ENCODE results near the gene GCLC.

DNA sequence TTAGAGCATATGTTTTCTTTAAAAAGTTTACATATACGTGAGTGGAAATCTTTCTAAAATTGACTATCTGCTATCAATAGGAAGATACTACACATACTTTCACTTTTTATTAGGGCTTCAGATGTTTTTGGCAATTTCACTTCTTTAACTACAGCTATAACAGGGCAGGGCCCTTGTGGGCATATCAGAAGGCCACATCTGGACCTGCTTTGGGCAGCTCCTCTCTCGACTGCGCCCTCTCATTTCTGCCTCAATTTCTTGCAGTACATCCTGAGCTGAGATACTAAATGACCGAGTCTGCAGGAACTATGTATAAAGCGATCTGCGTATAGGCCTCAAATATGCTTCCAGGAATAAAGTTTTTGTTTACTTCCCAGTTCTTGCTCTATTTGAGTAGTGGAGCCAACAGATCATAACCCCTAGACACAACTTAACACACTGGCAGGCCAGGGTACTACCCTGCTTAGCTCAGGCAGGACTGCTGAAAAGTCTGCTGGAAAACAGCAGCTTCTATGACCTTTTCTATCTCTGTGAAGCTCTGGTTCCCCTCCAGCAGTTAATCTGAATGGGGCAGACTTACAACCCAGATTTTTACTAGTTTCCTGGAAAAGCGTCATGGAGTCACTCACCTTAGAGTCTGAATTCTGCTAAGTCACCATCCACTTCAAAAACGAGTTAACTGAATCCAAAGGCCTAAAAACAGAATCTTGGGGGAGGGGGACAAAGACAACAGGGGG lies 12.7 kb downstream of the GCLC start:
- TF ChIP-seq, protein P1, sequence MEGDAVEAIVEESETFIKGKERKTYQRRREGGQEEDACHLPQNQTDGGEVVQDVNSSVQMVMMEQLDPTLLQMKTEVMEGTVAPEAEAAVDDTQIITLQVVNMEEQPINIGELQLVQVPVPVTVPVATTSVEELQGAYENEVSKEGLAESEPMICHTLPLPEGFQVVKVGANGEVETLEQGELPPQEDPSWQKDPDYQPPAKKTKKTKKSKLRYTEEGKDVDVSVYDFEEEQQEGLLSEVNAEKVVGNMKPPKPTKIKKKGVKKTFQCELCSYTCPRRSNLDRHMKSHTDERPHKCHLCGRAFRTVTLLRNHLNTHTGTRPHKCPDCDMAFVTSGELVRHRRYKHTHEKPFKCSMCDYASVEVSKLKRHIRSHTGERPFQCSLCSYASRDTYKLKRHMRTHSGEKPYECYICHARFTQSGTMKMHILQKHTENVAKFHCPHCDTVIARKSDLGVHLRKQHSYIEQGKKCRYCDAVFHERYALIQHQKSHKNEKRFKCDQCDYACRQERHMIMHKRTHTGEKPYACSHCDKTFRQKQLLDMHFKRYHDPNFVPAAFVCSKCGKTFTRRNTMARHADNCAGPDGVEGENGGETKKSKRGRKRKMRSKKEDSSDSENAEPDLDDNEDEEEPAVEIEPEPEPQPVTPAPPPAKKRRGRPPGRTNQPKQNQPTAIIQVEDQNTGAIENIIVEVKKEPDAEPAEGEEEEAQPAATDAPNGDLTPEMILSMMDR (optimal IDR thresholded peaks at IDR 0.05 in 1 of 3, IDR thresholded peaks at IDR 0.05 in 1 of 3, conservative IDR thresholded peaks at IDR 0.05 in 1 of 3; ENCODE audit: extremely low read depth in 1 of 3, insufficient read depth in 2 of 3, low read length in 3 of 3), result no peak
- no peak for TF ChIP-seq EZH2 (IDR thresholded peaks at IDR 0.05; ENCODE audit: low read length)
